ENCODE data around the gene CEP170.

CEP170 gene

GRCh38 chr1:243179720-243180119, 75.4 kb downstream of the CEP170 start (continued):
- no peak for TF ChIP-seq ZXDB (tag by site-specific recombination; IDR thresholded peaks at IDR 0.05)
- TF ChIP-seq IKZF3 (tag by site-specific recombination; IDR thresholded peaks at IDR 0.05) = 0 out of 2 replicates have a peak, but pooled peaks have one; percentile 8
- TF ChIP-seq ZNF529 (tag by site-specific recombination; IDR thresholded peaks at IDR 0.05; ENCODE audit: insufficient replicate concordance) = no peak
- no peak for TF ChIP-seq ZNF548 (tag by site-specific recombination; IDR thresholded peaks at IDR 0.05)
- no peak for TF ChIP-seq ZNF513 (tag by site-specific recombination; IDR thresholded peaks at IDR 0.05)
- TF ChIP-seq ZNF341 (tag by site-specific recombination; IDR thresholded peaks at IDR 0.05; ENCODE audit: low read depth) = no peak
- no peak for TF ChIP-seq ZNF114 (tag by site-specific recombination; IDR thresholded peaks at IDR 0.05)
- TF ChIP-seq YY1 (tag by site-specific recombination; IDR thresholded peaks at IDR 0.05) = 0 out of 2 replicates have a peak, but pooled peaks have one; percentile 25
- no peak for TF ChIP-seq ZNF600 (tag by site-specific recombination; IDR thresholded peaks at IDR 0.05)
- no peak for TF ChIP-seq MZF1 (tag by site-specific recombination; IDR thresholded peaks at IDR 0.05; ENCODE audit: borderline replicate concordance)
- TF ChIP-seq ZNF221 (tag by site-specific recombination; IDR thresholded peaks at IDR 0.05; ENCODE audit: borderline replicate concordance) = no peak
- TF ChIP-seq ZNF394 (tag by site-specific recombination; IDR thresholded peaks at IDR 0.05; ENCODE audit: borderline replicate concordance) = no peak
- TF ChIP-seq ZNF324 (tag by site-specific recombination; IDR thresholded peaks at IDR 0.05) = no peak
- TF ChIP-seq ZNF670 (tag by site-specific recombination; IDR thresholded peaks at IDR 0.05; ENCODE audit: low read depth) = no peak
- TF ChIP-seq SP2 (tag by site-specific recombination; IDR thresholded peaks at IDR 0.05) = no peak
- no peak for TF ChIP-seq ZNF658 (tag by site-specific recombination; IDR thresholded peaks at IDR 0.05)
- no peak for TF ChIP-seq ZSCAN4 (tag by site-specific recombination; IDR thresholded peaks at IDR 0.05)
- TF ChIP-seq, protein P1, sequence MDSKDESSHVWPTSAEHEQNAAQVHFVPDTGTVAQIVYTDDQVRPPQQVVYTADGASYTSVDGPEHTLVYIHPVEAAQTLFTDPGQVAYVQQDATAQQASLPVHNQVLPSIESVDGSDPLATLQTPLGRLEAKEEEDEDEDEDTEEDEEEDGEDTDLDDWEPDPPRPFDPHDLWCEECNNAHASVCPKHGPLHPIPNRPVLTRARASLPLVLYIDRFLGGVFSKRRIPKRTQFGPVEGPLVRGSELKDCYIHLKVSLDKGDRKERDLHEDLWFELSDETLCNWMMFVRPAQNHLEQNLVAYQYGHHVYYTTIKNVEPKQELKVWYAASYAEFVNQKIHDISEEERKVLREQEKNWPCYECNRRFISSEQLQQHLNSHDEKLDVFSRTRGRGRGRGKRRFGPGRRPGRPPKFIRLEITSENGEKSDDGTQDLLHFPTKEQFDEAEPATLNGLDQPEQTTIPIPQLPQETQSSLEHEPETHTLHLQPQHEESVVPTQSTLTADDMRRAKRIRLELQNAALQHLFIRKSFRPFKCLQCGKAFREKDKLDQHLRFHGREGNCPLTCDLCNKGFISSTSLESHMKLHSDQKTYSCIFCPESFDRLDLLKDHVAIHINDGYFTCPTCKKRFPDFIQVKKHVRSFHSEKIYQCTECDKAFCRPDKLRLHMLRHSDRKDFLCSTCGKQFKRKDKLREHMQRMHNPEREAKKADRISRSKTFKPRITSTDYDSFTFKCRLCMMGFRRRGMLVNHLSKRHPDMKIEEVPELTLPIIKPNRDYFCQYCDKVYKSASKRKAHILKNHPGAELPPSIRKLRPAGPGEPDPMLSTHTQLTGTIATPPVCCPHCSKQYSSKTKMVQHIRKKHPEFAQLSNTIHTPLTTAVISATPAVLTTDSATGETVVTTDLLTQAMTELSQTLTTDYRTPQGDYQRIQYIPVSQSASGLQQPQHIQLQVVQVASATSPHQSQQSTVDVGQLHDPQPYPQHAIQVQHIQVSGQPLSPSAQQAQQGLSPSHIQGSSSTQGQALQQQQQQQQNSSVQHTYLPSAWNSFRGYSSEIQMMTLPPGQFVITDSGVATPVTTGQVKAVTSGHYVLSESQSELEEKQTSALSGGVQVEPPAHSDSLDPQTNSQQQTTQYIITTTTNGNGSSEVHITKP (tag by site-specific recombination; IDR thresholded peaks at IDR 0.05) = no peak
- no peak; the same call in 1 of the 2 replicates for TF ChIP-seq ZNF214 (tag by site-specific recombination; IDR thresholded peaks at IDR 0.05; ENCODE audit: borderline replicate concordance)
- TF ChIP-seq ZNF416 (tag by site-specific recombination; IDR thresholded peaks at IDR 0.05) = no peak
- TF ChIP-seq ZNF146 (tag by site-specific recombination; IDR thresholded peaks at IDR 0.05) = no peak
- no peak for TF ChIP-seq ZNF140 (tag by site-specific recombination; IDR thresholded peaks at IDR 0.05)
- no peak for TF ChIP-seq ZNF426 (tag by site-specific recombination; IDR thresholded peaks at IDR 0.05)
- no peak for TF ChIP-seq ZNF510 (tag by site-specific recombination; IDR thresholded peaks at IDR 0.05; ENCODE audit: insufficient replicate concordance)
- TF ChIP-seq, protein P2, sequence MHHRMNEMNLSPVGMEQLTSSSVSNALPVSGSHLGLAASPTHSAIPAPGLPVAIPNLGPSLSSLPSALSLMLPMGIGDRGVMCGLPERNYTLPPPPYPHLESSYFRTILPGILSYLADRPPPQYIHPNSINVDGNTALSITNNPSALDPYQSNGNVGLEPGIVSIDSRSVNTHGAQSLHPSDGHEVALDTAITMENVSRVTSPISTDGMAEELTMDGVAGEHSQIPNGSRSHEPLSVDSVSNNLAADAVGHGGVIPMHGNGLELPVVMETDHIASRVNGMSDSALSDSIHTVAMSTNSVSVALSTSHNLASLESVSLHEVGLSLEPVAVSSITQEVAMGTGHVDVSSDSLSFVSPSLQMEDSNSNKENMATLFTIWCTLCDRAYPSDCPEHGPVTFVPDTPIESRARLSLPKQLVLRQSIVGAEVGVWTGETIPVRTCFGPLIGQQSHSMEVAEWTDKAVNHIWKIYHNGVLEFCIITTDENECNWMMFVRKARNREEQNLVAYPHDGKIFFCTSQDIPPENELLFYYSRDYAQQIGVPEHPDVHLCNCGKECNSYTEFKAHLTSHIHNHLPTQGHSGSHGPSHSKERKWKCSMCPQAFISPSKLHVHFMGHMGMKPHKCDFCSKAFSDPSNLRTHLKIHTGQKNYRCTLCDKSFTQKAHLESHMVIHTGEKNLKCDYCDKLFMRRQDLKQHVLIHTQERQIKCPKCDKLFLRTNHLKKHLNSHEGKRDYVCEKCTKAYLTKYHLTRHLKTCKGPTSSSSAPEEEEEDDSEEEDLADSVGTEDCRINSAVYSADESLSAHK (tag by site-specific recombination; IDR thresholded peaks at IDR 0.05) = no peak
- TF ChIP-seq KLF17 (tag by site-specific recombination; IDR thresholded peaks at IDR 0.05) = 0 out of 2 replicates have a peak, but pooled peaks have one; percentile 37
- peak; percentile 64; the same call in 1 of the 2 replicates for TF ChIP-seq GLI2 (tag by site-specific recombination; IDR thresholded peaks at IDR 0.05; ENCODE audit: borderline replicate concordance, low read depth)
- no peak for TF ChIP-seq ZNF404 (tag by site-specific recombination; IDR thresholded peaks at IDR 0.05)
- TF ChIP-seq ZNF776 (tag by site-specific recombination; IDR thresholded peaks at IDR 0.05; ENCODE audit: borderline replicate concordance) = no peak
- no peak; the same call in 1 of the 2 replicates for TF ChIP-seq ZNF449 (tag by site-specific recombination; IDR thresholded peaks at IDR 0.05)
